Right atrium auricular region (tissue), 2 donors: ENCODE data around the gene TDP1. TPM values are rescaled to one million over a fixed set of nuclear protein-coding genes. Genes with fewer than 3 reads are reported as not detected.

ENCODE experiments used
- DNase-seq: peaks from one replicate; pipeline ENCODE4 v3.0.0-alpha.2; 2019; ENCODE audit warnings: low spot score
- H3K27ac ChIP-seq, 2 donors: fragments of 200-600 bp; sonication (generic); 1 replicate in 1 of 2; 2 replicates in 1 of 2; pipeline ENCODE4 v1.5.1; 2016 to 2019
- H3K27me3 ChIP-seq, 2 donors: fragments of 200-600 bp; sonication (generic); one replicate each; pipeline versions ENCODE4 v1.5.1 to v1.6.0; 2017 to 2019
- H3K36me3 ChIP-seq: fragments of 200-600 bp; sonication (generic); one replicate; pipeline ENCODE4 v1.5.1; 2016
- H3K4me1 ChIP-seq, 2 donors: fragments of 200-600 bp; sonication (generic); one replicate each; pipeline versions ENCODE4 v1.5.1 to v1.6.0; 2017 to 2019
- H3K4me3 ChIP-seq, 2 donors: fragments of 200-600 bp; sonication (generic); 1 replicate in 1 of 2; 2 replicates in 1 of 2; pipeline ENCODE4 v1.5.1; 2017 to 2019; ENCODE audit warnings: mild to moderate bottlenecking in 1 of 2, moderate library complexity in 1 of 2
- H3K9me3 ChIP-seq, 2 donors: fragments of 200-600 bp; sonication (generic); one replicate each; pipeline ENCODE4 v1.5.1; 2019
- CTCF ChIP-seq, 2 donors: fragments of 200-600 bp; sonication (generic); IDR thresholded peaks; one replicate each; pipeline ENCODE4 v1.5.1; 2019; ENCODE audit warnings: antibody characterized with exemption in 2 of 2
- total RNA-seq, 2 donors: library from RNA; depleted of rRNA; stranded (reverse); fragments of >200 nt; gene quantifications; one replicate each; pipeline ENCODE4 v1.1.0, GENCODE V29; 2016

The TDP1 gene
- total RNA-seq, 2 donors from 2014 or later = 1.6 to 2.8 TPM

DNA sequence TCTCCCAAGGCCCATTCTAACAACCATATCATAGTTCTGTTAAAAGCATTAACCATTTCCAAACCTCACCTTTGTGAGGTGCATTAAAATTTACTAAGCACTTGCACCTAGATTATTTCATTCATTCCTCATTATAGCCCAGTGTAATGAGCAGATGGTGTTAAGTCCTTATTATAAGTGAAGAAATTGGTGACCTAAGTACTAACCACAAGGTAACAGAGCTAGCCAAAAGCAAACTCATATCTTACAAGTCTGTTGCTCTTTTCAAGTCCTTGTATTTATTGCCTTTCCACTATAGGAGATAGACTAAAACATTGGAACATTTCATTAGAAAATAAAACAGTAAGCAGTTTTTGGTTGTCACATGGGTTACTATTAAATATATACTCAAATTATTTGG is 49.7 kb downstream of the TDP1 start:
- H3K36me3 ChIP-seq = no peaks in the 10 kb centered on the region
- DNase-seq = no peak
- no peak overlapping the region for H3K27ac ChIP-seq
- H3K27me3 ChIP-seq = no peaks in the 10 kb centered on the region
- H3K4me1 ChIP-seq = no peaks in the 10 kb centered on the region
- TF ChIP-seq CTCF (IDR thresholded peaks at IDR 0.05) = no peak
- no peak overlapping the region for H3K4me3 ChIP-seq
- H3K9me3 ChIP-seq = no peaks in the 10 kb centered on the region

- H3K27me3 ChIP-seq = no peaks in the 10 kb centered on the region
- DNase-seq = no peak
- no peaks in the 10 kb centered on the region for H3K9me3 ChIP-seq
- no peaks in the 10 kb centered on the region for H3K36me3 ChIP-seq
- H3K4me3 ChIP-seq = no peak overlapping the region
- no peaks in the 10 kb centered on the region for H3K4me1 ChIP-seq
- no peak for TF ChIP-seq CTCF (IDR thresholded peaks at IDR 0.05)
- no peak overlapping the region for H3K27ac ChIP-seq
Measured at GRCh38 chr14:90005939-90006530, 50.3 kb downstream of the TDP1 start.

DNA sequence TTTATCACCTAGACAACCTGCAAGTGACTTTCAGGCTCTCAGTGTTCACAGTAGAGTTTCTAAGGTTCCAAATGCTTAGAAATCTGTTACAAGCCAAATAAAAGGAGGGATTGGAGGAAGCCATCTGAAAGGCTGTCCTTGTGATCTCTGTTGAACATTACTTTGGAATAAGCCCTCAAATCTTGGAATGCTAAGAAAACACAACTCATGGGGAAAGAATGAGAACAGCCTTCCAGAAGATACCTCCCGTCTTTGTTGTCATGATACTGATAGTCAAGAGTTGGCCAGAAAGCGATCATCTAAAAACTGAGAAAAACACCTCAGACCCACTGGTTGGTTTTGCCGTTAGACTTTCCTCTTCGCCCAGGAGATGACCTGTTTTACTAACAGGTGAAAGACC is 61.6 kb downstream of the TDP1 start:
- peaks cover 11% of the 10 kb centered on the region for H3K36me3 ChIP-seq

DNA sequence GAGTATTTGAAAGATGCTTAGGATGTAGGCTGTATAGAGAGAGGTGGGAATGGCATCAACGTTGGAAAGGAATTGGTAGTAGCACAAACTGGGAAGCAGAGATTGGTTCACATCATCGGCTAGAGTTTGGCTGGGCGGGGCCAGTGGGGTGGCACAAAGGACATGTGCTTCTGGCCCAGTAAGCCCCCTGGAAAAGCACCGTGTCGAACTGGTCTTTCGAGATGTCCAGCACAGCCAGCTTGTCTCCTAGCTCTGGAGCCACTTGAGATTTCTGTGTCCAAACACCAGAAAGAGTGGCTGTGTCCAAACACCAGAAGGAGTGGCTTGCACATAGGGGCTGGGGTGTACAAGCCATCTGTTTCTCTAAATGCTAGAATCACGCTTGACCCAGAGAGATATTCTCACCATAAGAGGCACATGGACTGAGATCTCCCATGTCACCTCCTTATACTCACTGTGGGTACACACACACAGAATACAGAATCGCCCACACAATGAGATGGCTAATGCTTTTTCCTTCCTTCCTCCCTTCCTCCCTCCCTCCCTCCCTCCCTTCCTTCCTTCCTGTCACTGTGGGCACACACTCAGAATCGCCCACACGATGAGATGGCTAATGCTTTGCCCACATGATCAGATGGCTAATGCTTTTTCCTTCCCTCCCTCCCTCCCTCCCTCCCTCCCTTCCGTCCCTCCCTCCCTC is 64.2 kb downstream of the TDP1 start:
- Histone ChIP-seq H3K4me1 (no peaks in the 10 kb centered on the region), H3K36me3 (peaks cover 6% of the 10 kb centered on the region), H3K4me3 (no peak overlapping the region), H3K9me3 (no peaks in the 10 kb centered on the region), H3K27ac (no peak overlapping the region), H3K27me3 (no peaks in the 10 kb centered on the region)
- no peak for DNase-seq
- TF ChIP-seq CTCF (IDR thresholded peaks at IDR 0.05) = no peak

More for the DNA sequence above, 61.6 kb downstream of the TDP1 start:
- H3K27me3 ChIP-seq = no peaks in the 10 kb centered on the region
- H3K9me3 ChIP-seq = no peaks in the 10 kb centered on the region
- H3K4me3 ChIP-seq = no peak overlapping the region
- no peak for DNase-seq
- no peak for TF ChIP-seq CTCF (IDR thresholded peaks at IDR 0.05)
- no peak overlapping the region for H3K27ac ChIP-seq
- no peaks in the 10 kb centered on the region for H3K4me1 ChIP-seq

DNA sequence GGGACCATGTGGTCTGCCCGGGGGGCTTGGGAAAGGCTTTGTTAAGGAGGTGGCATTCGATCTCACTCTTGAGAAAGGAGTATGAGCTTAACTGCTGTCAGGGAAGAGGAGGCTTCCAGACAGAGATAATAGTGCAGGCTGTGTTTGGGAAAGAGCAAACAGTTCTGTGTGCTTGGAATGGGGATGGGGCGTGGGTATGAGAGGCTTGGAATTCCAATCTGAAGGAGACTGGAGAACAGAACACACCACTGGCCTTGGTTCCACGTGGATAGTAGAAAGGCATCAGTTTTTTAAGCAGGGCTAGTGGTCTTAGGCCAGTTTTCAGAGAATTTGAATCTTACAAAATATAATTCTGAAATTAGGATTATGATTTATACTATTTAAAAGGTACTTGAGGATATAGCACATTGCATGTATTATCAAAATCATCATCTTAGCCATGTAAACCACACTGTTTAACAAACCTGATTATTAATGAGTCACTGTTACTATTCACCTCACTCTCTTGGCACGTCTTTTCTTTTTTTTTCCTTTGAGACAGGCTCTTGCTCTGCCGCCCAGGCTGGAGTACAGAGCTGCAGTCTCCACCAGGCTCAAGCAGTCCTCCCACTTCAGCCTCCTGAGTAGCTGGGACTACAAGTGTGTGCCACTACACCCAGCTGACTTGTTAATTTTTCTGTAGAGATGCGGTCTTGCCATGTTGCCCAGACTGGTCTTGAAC is 67.6 kb downstream of the TDP1 start:
- Histone ChIP-seq H3K9me3 (no peaks in the 10 kb centered on the region), H3K36me3 (peaks cover 6% of the 10 kb centered on the region), H3K4me3 (no peak overlapping the region), H3K4me1 (no peaks in the 10 kb centered on the region), H3K27ac (no peak overlapping the region), H3K27me3 (no peaks in the 10 kb centered on the region)
- no peak for TF ChIP-seq CTCF (IDR thresholded peaks at IDR 0.05)
- DNase-seq = no peak
